Esophagus squamous epithelium (tissue), 4 donors: ENCODE results near the gene INAFM1.

Experiments used
- CTCF ChIP-seq, 6 experiments: fragments of 450-650 bp in 4 of 6; fragments of 200-600 bp in 2 of 6; sonication (generic) in 2 of 6; IDR thresholded peaks; one replicate each; pipeline ENCODE4 v1.5.1; 2016 to 2019; ENCODE audit warnings: antibody characterized with exemption in 6 of 6, mild to moderate bottlenecking in 4 of 6, moderate library complexity in 4 of 6
- POLR2A ChIP-seq, 4 donors: fragments of 450-650 bp; IDR thresholded peaks; one replicate each; pipeline ENCODE4 v1.6.1; 2017; ENCODE audit warnings: antibody characterized with exemption in 4 of 4, mild to moderate bottlenecking in 4 of 4, moderate library complexity in 3 of 4

GRCh38 chr19:47321630-47322029 lies 46.9 kb downstream of the INAFM1 start:
- TF ChIP-seq CTCF (IDR thresholded peaks at IDR 0.05) (no peak), POLR2A (IDR thresholded peaks at IDR 0.05) (no peak)
